ENCODE results near the gene SUGCT.

DNA sequence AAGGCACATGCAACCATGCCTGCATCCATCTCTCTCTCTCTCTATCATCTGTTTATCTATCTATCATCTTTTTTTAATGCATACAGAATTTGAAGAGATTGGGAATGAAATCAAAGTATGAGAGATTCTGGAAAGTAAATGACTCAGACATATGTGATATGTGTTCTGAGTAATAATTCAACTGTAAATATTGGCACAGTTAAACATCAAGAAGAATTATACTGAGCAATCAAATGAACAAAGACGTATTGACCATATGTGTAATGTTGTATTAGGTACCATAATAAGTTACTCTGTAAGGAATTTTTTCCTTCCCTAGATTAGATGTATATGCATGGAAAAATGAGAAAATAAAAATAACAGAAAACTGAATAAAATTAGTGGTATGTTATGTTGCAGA lies 108.3 kb downstream of the SUGCT start:
- TF ChIP-seq, protein P1, sequence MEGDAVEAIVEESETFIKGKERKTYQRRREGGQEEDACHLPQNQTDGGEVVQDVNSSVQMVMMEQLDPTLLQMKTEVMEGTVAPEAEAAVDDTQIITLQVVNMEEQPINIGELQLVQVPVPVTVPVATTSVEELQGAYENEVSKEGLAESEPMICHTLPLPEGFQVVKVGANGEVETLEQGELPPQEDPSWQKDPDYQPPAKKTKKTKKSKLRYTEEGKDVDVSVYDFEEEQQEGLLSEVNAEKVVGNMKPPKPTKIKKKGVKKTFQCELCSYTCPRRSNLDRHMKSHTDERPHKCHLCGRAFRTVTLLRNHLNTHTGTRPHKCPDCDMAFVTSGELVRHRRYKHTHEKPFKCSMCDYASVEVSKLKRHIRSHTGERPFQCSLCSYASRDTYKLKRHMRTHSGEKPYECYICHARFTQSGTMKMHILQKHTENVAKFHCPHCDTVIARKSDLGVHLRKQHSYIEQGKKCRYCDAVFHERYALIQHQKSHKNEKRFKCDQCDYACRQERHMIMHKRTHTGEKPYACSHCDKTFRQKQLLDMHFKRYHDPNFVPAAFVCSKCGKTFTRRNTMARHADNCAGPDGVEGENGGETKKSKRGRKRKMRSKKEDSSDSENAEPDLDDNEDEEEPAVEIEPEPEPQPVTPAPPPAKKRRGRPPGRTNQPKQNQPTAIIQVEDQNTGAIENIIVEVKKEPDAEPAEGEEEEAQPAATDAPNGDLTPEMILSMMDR (conservative IDR thresholded peaks at IDR 0.05 in 1 of 2, IDR thresholded peaks at IDR 0.05 in 1 of 2; ENCODE audit: extremely low read depth in 1 of 2, insufficient read depth in 1 of 2, low read depth in 1 of 2, low read length in 2 of 2), result no peak
- TF ChIP-seq EZH2 (IDR thresholded peaks at IDR 0.05; ENCODE audit: borderline replicate concordance, low read length), result no peak
